CD4-positive, alpha-beta T cell treated with Interferon alpha-2 for 1 hour (primary cell): Measurements from ENCODE around the gene CUEDC2.
A peak's percentile ranks its signal among the peaks of the same experiment; 100 is the strongest.

Source experiments
- DNase-seq, 2 donors: peaks; one replicate each; pipeline ENCODE4 v3.0.0-alpha.2; 2020 to 2022

The CUEDC2 gene

DNA sequence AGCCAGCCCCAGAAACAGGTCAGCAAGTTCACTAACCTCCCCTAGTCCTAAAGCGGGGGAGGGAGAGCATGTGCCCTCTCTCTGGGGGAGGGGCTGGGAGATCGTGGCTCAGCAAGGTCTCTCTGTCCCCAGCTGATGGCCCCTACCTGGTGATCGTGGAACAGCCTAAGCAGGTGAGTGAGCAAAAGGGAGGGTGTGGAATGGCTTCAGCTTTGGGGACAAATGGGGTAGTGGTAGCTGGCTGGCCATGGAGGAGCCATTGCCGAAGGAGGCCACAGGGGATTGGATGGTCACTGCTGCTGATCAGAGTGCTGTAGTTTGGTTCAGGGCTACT is 36.1 kb downstream of the CUEDC2 start:
- no peak for DNase-seq

- DNase-seq, result peak; percentile 94 to 96
Observed at GRCh38 chr10:102395400-102396316, 36.7 kb downstream of the CUEDC2 start, which contains the start of gene NFKB2. Gene NFKB2 (plus strand): TSS chr10:102395705. CDS start chr10:102395960, 255 bp downstream.

GRCh38 chr10:102394801-102395399 is 37.5 kb downstream of the CUEDC2 start:
- DNase-seq, result peak; percentile 64 to 71

DNA sequence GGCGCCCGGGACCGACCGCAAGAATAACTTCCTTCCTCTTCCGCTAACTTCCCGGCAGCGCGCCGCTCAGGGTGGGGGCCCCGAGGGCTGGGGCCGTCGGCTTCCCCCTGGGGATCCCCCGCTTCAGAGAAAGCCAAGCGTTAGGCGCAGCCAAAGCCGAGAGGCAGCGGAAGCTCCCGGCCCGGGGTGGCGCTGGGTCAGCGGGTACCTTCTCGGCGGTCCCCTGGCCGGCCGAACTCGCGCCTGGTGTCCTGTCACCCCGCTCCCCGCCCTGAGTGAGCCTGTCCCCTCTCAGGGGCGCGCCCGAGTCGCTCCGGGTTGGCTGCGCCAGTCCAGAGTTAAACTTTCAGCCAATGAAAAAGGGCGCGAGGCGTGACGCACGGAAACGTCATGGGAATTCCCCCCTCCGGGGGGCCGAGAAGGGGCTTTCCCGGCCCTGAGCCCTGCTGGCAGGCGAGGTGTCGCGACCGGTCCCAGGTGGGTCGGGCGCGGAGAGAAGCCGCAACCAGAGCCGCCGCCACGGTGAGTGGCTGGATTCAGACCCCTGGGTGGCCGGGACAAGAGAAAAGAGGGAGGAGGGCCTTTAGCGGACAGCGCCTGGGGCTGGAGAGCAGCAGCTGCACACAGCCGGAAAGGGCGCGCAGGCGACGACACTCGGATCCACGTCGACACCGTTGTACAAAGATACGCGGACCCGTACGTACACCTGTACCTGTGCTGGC is 38.1 kb downstream of the CUEDC2 start:
- peak; percentile 98 to 99 for DNase-seq

GRCh38 chr10:102393411-102394078 is 38.8 kb downstream of the CUEDC2 start:
- DNase-seq, result no peak

GRCh38 chr10:102392306-102392705 is 40.1 kb downstream of the CUEDC2 start:
- no peak for DNase-seq

- DNase-seq, result no peak
Observed at GRCh38 chr10:102389894-102390293, 42.5 kb downstream of the CUEDC2 start.

DNA sequence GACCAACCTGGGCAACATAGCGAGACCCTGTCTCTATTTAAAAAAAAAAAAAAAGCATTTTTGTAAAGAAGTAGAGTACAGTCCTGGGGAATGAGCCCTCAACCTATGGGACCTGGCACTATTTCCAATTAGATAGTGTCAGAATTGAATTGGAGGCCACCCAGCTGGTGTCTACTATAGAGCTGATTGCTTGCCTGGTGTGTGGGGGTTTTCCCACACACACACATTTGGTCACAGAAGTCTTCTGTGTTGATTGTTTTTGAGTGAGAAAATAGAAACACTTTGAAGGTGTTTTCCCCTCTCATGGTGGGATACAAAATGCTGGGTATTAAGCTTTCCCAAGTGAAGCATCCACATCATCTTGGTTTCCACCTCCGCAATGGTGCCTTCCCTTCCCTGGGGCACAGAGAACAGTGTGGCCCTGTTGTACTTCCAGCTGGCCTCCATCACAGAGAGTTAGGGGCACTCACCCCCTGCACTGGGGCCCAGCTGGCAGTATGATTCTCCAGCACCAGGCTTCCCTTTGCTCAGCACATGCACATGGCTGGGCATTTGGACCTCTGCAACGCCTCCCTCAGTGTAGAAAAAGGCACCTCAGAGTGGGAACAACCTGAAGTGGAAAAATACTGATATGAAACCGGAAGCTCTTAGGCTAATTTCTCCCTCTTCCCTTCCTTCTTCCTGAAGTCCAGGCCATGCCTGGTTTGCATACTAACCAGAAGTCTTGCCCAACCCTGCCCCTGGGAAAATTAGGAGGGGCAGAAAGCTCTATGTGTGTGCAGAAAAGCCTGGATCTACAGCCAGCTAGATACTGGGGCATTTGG is 47.6 kb downstream of the CUEDC2 start:
- no peak for DNase-seq

- DNase-seq, result no peak
Observed at GRCh38 chr10:102384053-102384452, 48.3 kb downstream of the CUEDC2 start.

- DNase-seq, result no peak
Observed at GRCh38 chr10:102382871-102383270, 49.5 kb downstream of the CUEDC2 start.

DNA sequence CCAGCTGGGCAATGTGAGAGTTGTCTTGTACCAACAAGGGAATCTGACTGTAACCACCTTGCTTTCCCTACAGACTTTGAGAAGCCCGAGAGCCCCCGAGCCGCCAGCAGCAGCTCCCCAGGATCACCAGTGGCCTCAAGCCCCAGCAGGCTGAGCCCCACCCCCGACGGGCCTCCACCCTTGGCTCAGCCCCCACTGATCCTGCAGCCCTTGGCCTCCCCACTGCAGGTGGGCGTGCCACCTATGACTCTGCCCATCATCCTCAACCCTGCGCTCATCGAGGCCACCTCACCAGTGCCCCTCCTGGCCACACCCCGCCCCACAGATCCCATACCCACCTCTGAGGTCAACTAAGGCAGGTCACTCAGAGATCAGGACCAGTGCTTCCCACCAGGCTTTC is 50.4 kb downstream of the CUEDC2 start:
- no peak for DNase-seq

DNA sequence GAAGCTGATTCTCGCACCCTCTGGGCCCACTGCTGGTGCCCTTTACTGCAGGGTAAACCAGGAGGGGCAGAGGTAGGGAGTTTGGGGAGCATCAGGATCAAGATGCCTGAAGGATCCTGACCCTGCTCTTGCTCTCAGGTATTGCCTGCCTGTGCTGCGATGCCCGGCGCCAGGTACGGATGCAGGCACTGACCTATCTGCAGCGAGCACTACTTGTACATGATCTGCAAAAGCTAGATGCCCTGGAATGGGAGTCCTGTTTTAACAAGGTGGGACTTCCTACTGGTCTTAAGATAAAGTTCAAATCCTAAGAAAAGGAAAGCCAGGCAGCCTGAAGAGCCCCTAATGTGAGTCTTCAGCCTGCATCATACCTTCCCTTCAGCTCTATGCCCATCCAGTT is 53.0 kb downstream of the CUEDC2 start:
- DNase-seq, result no peak

DNA sequence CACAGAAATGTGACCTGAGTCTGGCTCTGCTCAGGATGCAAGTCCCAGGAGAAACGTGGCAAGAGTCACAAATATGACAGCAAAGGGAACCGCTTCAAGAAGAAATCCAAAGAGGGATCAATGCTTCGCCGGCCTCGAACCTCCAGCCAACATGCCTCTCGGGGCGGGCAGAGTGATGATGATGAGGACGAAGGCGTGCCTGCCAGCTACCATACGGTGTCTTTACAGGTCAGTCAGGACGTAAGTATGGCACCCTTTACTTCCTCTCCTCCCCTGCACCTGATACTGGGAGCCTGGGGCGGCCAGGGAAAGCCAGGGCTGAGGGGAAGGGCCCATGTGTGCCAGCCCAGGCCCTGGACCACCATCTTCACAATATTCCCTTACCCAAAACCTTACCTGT is 55.5 kb downstream of the CUEDC2 start:
- no peak for DNase-seq

GRCh38 chr10:102375867-102376266 is 56.5 kb downstream of the CUEDC2 start:
- DNase-seq, result no peak

GRCh38 chr10:102375250-102375649 is 57.1 kb downstream of the CUEDC2 start:
- DNase-seq, result no peak
